ENCODE measurements around the gene IQGAP2. TPM values are rescaled to one million over a fixed set of nuclear protein-coding genes. Genes with fewer than 3 reads are reported as not detected.
A peak's percentile ranks its signal among the peaks of the same experiment; 100 is the strongest.

Gene IQGAP2
- total and polyA plus RNA-seq, 9 of the 15 experiments (the other 6 are each of a cell fraction or from before 2014, with no cell fraction given), result 8.7 to 23.2 (median 17.4) TPM

GRCh38 chr5:76372323-76373054 lies 30.6 kb upstream of the IQGAP2 start (continued):
- TF ChIP-seq SRSF1 (IDR thresholded peaks at IDR 0.05; ENCODE audit: low read depth, low read length) (no peak), DEAF1 (CRISPR knock-in tag; IDR thresholded peaks at IDR 0.05) (no peak), ZBTB7A (IDR thresholded peaks at IDR 0.05; ENCODE audit: borderline replicate concordance, control insufficient read depth, low read depth, low read length) (peak; percentile 46; the same call in 1 of the 2 replicates), PTRF (tag; IDR thresholded peaks at IDR 0.05) (no peak), POLR2AphosphoS2 (IDR thresholded peaks at IDR 0.05; ENCODE audit: low read length) (no peak), DPF2 (IDR thresholded peaks at IDR 0.05) (peak; percentile 99), ZNF253 (CRISPR knock-in tag; conservative IDR thresholded peaks at IDR 0.05) (no peak), CBFA2T3 (IDR thresholded peaks at IDR 0.05) (peak; percentile 93), STAG1 (CRISPR knock-in tag; IDR thresholded peaks at IDR 0.05; ENCODE audit: borderline replicate concordance) (no peak)
- TF ChIP-seq, protein P1, sequence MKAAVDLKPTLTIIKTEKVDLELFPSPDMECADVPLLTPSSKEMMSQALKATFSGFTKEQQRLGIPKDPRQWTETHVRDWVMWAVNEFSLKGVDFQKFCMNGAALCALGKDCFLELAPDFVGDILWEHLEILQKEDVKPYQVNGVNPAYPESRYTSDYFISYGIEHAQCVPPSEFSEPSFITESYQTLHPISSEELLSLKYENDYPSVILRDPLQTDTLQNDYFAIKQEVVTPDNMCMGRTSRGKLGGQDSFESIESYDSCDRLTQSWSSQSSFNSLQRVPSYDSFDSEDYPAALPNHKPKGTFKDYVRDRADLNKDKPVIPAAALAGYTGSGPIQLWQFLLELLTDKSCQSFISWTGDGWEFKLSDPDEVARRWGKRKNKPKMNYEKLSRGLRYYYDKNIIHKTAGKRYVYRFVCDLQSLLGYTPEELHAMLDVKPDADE (conservative IDR thresholded peaks at IDR 0.05; ENCODE audit: control insufficient read depth, low read depth, low read length), result no peak
- TF ChIP-seq, protein P2, sequence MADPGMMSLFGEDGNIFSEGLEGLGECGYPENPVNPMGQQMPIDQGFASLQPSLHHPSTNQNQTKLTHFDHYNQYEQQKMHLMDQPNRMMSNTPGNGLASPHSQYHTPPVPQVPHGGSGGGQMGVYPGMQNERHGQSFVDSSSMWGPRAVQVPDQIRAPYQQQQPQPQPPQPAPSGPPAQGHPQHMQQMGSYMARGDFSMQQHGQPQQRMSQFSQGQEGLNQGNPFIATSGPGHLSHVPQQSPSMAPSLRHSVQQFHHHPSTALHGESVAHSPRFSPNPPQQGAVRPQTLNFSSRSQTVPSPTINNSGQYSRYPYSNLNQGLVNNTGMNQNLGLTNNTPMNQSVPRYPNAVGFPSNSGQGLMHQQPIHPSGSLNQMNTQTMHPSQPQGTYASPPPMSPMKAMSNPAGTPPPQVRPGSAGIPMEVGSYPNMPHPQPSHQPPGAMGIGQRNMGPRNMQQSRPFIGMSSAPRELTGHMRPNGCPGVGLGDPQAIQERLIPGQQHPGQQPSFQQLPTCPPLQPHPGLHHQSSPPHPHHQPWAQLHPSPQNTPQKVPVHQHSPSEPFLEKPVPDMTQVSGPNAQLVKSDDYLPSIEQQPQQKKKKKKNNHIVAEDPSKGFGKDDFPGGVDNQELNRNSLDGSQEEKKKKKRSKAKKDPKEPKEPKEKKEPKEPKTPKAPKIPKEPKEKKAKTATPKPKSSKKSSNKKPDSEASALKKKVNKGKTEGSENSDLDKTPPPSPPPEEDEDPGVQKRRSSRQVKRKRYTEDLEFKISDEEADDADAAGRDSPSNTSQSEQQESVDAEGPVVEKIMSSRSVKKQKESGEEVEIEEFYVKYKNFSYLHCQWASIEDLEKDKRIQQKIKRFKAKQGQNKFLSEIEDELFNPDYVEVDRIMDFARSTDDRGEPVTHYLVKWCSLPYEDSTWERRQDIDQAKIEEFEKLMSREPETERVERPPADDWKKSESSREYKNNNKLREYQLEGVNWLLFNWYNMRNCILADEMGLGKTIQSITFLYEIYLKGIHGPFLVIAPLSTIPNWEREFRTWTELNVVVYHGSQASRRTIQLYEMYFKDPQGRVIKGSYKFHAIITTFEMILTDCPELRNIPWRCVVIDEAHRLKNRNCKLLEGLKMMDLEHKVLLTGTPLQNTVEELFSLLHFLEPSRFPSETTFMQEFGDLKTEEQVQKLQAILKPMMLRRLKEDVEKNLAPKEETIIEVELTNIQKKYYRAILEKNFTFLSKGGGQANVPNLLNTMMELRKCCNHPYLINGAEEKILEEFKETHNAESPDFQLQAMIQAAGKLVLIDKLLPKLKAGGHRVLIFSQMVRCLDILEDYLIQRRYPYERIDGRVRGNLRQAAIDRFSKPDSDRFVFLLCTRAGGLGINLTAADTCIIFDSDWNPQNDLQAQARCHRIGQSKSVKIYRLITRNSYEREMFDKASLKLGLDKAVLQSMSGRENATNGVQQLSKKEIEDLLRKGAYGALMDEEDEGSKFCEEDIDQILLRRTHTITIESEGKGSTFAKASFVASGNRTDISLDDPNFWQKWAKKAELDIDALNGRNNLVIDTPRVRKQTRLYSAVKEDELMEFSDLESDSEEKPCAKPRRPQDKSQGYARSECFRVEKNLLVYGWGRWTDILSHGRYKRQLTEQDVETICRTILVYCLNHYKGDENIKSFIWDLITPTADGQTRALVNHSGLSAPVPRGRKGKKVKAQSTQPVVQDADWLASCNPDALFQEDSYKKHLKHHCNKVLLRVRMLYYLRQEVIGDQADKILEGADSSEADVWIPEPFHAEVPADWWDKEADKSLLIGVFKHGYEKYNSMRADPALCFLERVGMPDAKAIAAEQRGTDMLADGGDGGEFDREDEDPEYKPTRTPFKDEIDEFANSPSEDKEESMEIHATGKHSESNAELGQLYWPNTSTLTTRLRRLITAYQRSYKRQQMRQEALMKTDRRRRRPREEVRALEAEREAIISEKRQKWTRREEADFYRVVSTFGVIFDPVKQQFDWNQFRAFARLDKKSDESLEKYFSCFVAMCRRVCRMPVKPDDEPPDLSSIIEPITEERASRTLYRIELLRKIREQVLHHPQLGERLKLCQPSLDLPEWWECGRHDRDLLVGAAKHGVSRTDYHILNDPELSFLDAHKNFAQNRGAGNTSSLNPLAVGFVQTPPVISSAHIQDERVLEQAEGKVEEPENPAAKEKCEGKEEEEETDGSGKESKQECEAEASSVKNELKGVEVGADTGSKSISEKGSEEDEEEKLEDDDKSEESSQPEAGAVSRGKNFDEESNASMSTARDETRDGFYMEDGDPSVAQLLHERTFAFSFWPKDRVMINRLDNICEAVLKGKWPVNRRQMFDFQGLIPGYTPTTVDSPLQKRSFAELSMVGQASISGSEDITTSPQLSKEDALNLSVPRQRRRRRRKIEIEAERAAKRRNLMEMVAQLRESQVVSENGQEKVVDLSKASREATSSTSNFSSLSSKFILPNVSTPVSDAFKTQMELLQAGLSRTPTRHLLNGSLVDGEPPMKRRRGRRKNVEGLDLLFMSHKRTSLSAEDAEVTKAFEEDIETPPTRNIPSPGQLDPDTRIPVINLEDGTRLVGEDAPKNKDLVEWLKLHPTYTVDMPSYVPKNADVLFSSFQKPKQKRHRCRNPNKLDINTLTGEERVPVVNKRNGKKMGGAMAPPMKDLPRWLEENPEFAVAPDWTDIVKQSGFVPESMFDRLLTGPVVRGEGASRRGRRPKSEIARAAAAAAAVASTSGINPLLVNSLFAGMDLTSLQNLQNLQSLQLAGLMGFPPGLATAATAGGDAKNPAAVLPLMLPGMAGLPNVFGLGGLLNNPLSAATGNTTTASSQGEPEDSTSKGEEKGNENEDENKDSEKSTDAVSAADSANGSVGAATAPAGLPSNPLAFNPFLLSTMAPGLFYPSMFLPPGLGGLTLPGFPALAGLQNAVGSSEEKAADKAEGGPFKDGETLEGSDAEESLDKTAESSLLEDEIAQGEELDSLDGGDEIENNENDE (IDR thresholded peaks at IDR 0.05; ENCODE audit: low read depth, low read length), result no peak
- TF ChIP-seq, protein P3, sequence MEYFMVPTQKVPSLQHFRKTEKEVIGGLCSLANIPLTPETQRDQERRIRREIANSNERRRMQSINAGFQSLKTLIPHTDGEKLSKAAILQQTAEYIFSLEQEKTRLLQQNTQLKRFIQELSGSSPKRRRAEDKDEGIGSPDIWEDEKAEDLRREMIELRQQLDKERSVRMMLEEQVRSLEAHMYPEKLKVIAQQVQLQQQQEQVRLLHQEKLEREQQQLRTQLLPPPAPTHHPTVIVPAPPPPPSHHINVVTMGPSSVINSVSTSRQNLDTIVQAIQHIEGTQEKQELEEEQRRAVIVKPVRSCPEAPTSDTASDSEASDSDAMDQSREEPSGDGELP (CRISPR knock-in tag; IDR thresholded peaks at IDR 0.05; ENCODE audit: borderline replicate concordance), result peak; percentile 73
